Skin of body (tissue), 2 donors: ENCODE results near the gene ANKIB1. TPM values are rescaled to one million over a fixed set of nuclear protein-coding genes. Genes with fewer than 3 reads are reported as not detected.
"Not testable (repeated sequence)": the region's sequence is repeated elsewhere in the genome, so short reads cannot be mapped to it uniquely, and the experiment has no call there.

Experiments
- DNase-seq: peaks from one replicate; lab custom pipeline; 2025; lab: John Stamatoyannopoulos, UW
- total RNA-seq: library from RNA; depleted of rRNA; stranded (reverse); fragments of >200 nt; gene quantifications from one replicate; pipeline ENCODE4 v1.2.3, GENCODE V29; 2014

ANKIB1 gene
- total RNA-seq, 1 donor from 2014 or later: 38.7 TPM

- DNase-seq: no peak
Measured at GRCh38 chr7:92325858-92326257, 80.1 kb downstream of the ANKIB1 start.

GRCh38 chr7:92330835-92331438 is 85.2 kb downstream of the ANKIB1 start:
- DNase-seq: no peak

GRCh38 chr7:92331508-92331907 is 85.7 kb downstream of the ANKIB1 start:
- no peak for DNase-seq

- DNase-seq: no peak
Measured at GRCh38 chr7:92332782-92333181, 87.0 kb downstream of the ANKIB1 start.

- DNase-seq: no peak
Measured at GRCh38 chr7:92333866-92334265, 88.1 kb downstream of the ANKIB1 start.

- DNase-seq: no peak
Measured at GRCh38 chr7:92335574-92335973, 89.8 kb downstream of the ANKIB1 start.

GRCh38 chr7:92336662-92337340 is 91.0 kb downstream of the ANKIB1 start:
- no peak for DNase-seq

GRCh38 chr7:92340016-92340415 is 94.2 kb downstream of the ANKIB1 start:
- no peak for DNase-seq

- no peak for DNase-seq
Measured at GRCh38 chr7:92343714-92344113, 97.9 kb downstream of the ANKIB1 start.

- no peak for DNase-seq
Measured at GRCh38 chr7:92352009-92352408, 106.2 kb downstream of the ANKIB1 start.

GRCh38 chr7:92354214-92354613 is 108.4 kb downstream of the ANKIB1 start:
- no peak for DNase-seq

GRCh38 chr7:92356406-92356805 is 110.6 kb downstream of the ANKIB1 start:
- DNase-seq: no peak

GRCh38 chr7:92357260-92357659 is 111.5 kb downstream of the ANKIB1 start:
- DNase-seq: no peak

GRCh38 chr7:92359179-92359578 is 113.4 kb downstream of the ANKIB1 start:
- DNase-seq: not testable (repeated sequence)

GRCh38 chr7:92359801-92360200 is 114.0 kb downstream of the ANKIB1 start:
- DNase-seq: no peak

GRCh38 chr7:92360387-92360786 is 114.6 kb downstream of the ANKIB1 start:
- no peak for DNase-seq

- no peak for DNase-seq
Measured at GRCh38 chr7:92362131-92362530, 116.4 kb downstream of the ANKIB1 start.

GRCh38 chr7:92366730-92367129 is 121.0 kb downstream of the ANKIB1 start:
- no peak for DNase-seq

GRCh38 chr7:92368741-92369140 is 123.0 kb downstream of the ANKIB1 start:
- no peak for DNase-seq

- DNase-seq: no peak
Measured at GRCh38 chr7:92375013-92375412, 129.2 kb downstream of the ANKIB1 start.

- DNase-seq: no peak
Measured at GRCh38 chr7:92391071-92391470, 145.3 kb downstream of the ANKIB1 start.

- no peak for DNase-seq
Measured at GRCh38 chr7:92397542-92397941, 151.8 kb downstream of the ANKIB1 start.

GRCh38 chr7:92400013-92400412 is 154.2 kb downstream of the ANKIB1 start:
- no peak for DNase-seq
